ENCODE data around the gene PCCB. TPM values are rescaled to one million over a fixed set of nuclear protein-coding genes. Genes with fewer than 3 reads are reported as not detected.
"Not testable (repeated sequence)": the region's sequence is repeated elsewhere in the genome, so short reads cannot be mapped to it uniquely, and the experiment has no call there.

PCCB gene
- total RNA-seq (10 to 100 TPM; 40.6 to 41.7 TPM), polyA plus RNA-seq (33.0 TPM)

DNA sequence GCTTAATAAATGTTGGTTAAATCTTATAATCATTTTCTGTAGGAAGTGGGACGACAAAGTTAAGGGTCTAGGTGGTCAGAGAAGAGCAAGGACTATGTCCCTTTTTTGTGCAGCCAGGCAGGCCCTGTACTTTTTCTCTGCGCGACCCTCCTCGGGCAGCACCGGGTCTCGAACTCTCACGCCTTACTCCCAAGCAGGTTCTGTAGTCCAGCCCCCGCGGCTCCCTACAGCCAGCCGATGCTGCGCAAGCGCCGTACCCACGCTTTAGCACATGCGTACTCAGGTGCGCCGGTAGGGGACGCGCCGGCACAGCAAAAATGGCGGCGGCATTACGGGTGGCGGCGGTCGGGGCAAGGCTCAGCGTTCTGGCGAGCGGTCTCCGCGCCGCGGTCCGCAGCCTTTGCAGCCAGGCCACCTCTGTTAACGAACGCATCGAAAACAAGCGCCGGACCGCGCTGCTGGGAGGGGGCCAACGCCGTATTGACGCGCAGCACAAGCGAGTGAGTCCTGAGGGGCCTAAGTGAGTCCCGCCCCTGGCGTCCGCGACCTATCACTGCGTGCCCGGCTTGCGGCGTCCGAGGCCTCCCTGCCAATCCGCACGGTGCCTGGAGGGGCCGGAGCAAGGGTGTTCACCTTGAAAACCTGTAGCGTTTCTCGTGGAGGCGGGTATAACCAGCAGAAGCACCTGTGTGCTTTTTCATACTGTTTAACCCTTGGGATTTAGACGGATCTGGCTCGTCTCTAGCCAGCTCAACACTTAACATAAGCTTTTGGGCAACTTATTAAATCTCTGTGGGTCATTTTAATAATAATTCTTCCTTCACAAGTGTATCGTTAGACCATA lies at the start of gene PCCB:
Gene PCCB (plus strand): TSS at position 282 of the 844 bp plus-strand sequence. CDS start 36 bp downstream, at position 318.
- peak; percentile 82 to 96 (median 92) for DNase-seq
- Mint-ChIP-seq H3K4me1 (peaks cover 16 to 25% (median 21%) of the 10 kb centered on the region in 3 donors), H3K36me3 (peaks cover 0 to 5% (median 0%) of the 10 kb centered on the region in 3 donors), H3K4me3 (peak within 1 kb of the TSS; percentile 91 to 95 (median 93)), H3K27me3 (no peaks in the 10 kb centered on the region), H3K27ac (peak within 1 kb of the TSS; percentile 83 to 95 (median 93)), H3K9me3 (no peaks in the 10 kb centered on the region)
- ChIA-PET POLR2A (interaction anchor here (1.1 to 3.9 kb wide), 2 partner anchors 54 to 502 kb away, joined by 3 to 29 read pairs; partner anchors contain the start of genes MSL2 and STAG1), CTCF (interaction anchor here (0.6 to 4.0 kb wide), 6 partner anchors 17 to 502 kb away, joined by 3 to 20 read pairs (median 5); partner anchors contain the start of genes MSL2 and STAG1)
- H3K36me3 ChIP-seq (ENCODE audit: insufficient read depth, low read length) = no peaks in the 10 kb centered on the region
- no peaks in the 10 kb centered on the region for H3K27me3 ChIP-seq (ENCODE audit: insufficient read depth, low read length, poor library complexity, severe bottlenecking)
- peak within 1 kb of the TSS; percentile 72 for H3K27ac ChIP-seq (ENCODE audit: low read depth, low read length)
- peak within 1 kb of the TSS; percentile 87 for H3K4me3 ChIP-seq (ENCODE audit: low read length)
- peaks cover 15% of the 10 kb centered on the region for H3K4me1 ChIP-seq (ENCODE audit: insufficient read depth, low read length)
- H3K9me3 ChIP-seq (ENCODE audit: low read length) = no peaks in the 10 kb centered on the region

DNA sequence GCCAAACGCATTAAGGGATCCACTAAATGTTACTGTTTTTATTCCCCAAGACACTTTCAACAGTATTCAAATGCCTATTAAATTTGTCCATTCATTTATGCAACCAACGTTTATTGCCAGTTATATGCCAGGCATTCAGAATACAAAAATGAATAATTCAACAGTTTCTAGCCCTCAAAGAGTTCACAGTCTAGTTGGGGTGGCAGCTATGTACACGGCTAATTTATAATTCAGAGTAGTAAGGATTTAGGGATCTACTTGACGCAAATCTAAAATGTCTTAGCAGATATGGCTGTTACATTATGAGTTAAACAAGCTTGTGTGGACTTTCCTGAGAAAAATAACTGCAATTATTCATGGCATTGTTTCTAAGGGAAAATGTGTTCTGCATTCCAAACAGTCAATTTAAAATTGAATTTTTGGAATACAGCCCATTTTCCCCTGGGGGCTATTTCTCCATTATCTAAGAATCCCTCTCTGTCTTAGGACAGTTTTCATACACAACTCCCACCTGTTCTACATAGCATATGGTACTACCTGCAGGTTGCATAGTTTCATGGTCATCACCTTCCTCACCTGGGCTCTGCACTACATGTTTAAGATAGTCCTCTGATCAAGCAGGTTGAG lies 42.5 kb upstream of the PCCB start:
- Mint-ChIP-seq H3K9me3 (no peaks in the 10 kb centered on the region), H3K27ac (no peak overlapping the region), H3K27me3 (peaks cover 5 to 47% of the 10 kb centered on the region in 2 donors), H3K4me1 (no peaks in the 10 kb centered on the region), H3K36me3 (peaks cover 0 to 4% (median 0%) of the 10 kb centered on the region in 3 donors), H3K4me3 (no peak overlapping the region)
- ChIA-PET POLR2A (no interaction called here), CTCF (no interaction called here)
- no peak overlapping the region for H3K27ac ChIP-seq (ENCODE audit: low read depth, low read length)
- no peaks in the 10 kb centered on the region for H3K9me3 ChIP-seq (ENCODE audit: low read length)
- H3K4me3 ChIP-seq (ENCODE audit: low read length) = no peak overlapping the region
- no peaks in the 10 kb centered on the region for H3K27me3 ChIP-seq (ENCODE audit: insufficient read depth, low read length, poor library complexity, severe bottlenecking)
- no peaks in the 10 kb centered on the region for H3K4me1 ChIP-seq (ENCODE audit: insufficient read depth, low read length)
- no peaks in the 10 kb centered on the region for H3K36me3 ChIP-seq (ENCODE audit: insufficient read depth, low read length)
- DNase-seq = no peak

DNA sequence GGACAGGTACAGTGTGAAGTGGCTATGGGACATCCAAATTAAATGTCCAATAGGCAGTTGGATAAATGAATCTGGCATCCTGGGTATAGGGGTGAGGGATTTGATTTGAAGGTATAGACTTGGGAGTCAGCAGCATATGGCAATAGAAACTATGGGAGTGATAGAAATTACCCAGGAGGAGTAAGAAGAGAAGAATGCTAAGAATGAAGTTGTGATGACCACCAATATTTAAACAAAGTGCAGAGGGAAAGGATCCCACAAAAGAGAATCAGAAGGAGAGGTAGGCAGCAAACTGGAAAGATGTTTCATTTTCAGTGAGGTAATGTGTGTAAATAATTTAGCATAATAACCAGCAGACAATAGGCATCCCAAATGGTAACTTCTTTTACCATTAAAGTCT lies 40.2 kb upstream of the PCCB start:
- Histone ChIP-seq H3K4me1 (ENCODE audit: insufficient read depth, low read length) (no peaks in the 10 kb centered on the region), H3K4me3 (ENCODE audit: low read length) (no peak overlapping the region), H3K27ac (ENCODE audit: low read depth, low read length) (no peak overlapping the region), H3K9me3 (ENCODE audit: low read length) (no peaks in the 10 kb centered on the region), H3K36me3 (ENCODE audit: insufficient read depth, low read length) (no peaks in the 10 kb centered on the region), H3K27me3 (ENCODE audit: insufficient read depth, low read length, poor library complexity, severe bottlenecking) (no peaks in the 10 kb centered on the region)
- H3K36me3 Mint-ChIP-seq = peaks cover 0 to 4% (median 0%) of the 10 kb centered on the region in 3 donors
- no peaks in the 10 kb centered on the region for H3K4me1 Mint-ChIP-seq
- peaks cover 9 to 47% of the 10 kb centered on the region in 2 donors for H3K27me3 Mint-ChIP-seq
- ChIA-PET CTCF (no interaction called here), POLR2A (no interaction called here)
- H3K4me3 Mint-ChIP-seq = no peak overlapping the region
- H3K27ac Mint-ChIP-seq = no peak overlapping the region
- DNase-seq = no peak
- H3K9me3 Mint-ChIP-seq = no peaks in the 10 kb centered on the region

- H3K27ac ChIP-seq (ENCODE audit: low read depth, low read length) = no peak overlapping the region
- H3K9me3 Mint-ChIP-seq = no peaks in the 10 kb centered on the region
- H3K27ac Mint-ChIP-seq = no peak overlapping the region
- H3K27me3 ChIP-seq (ENCODE audit: insufficient read depth, low read length, poor library complexity, severe bottlenecking) = no peaks in the 10 kb centered on the region
- peaks cover 9 to 34% of the 10 kb centered on the region in 2 donors for H3K27me3 Mint-ChIP-seq
- H3K4me3 Mint-ChIP-seq = no peak overlapping the region
- H3K4me1 ChIP-seq (ENCODE audit: insufficient read depth, low read length) = no peaks in the 10 kb centered on the region
- H3K9me3 ChIP-seq (ENCODE audit: low read length) = no peaks in the 10 kb centered on the region
- no peaks in the 10 kb centered on the region for H3K4me1 Mint-ChIP-seq
- H3K4me3 ChIP-seq (ENCODE audit: low read length) = no peak overlapping the region
- CTCF ChIA-PET = no interaction called here
- DNase-seq = no peak
- H3K36me3 ChIP-seq (ENCODE audit: insufficient read depth, low read length) = no peaks in the 10 kb centered on the region
- peaks cover 0 to 4% (median 0%) of the 10 kb centered on the region in 3 donors for H3K36me3 Mint-ChIP-seq
- POLR2A ChIA-PET = no interaction called here
Observed at GRCh38 chr3:136211547-136211946, 38.6 kb upstream of the PCCB start.

DNA sequence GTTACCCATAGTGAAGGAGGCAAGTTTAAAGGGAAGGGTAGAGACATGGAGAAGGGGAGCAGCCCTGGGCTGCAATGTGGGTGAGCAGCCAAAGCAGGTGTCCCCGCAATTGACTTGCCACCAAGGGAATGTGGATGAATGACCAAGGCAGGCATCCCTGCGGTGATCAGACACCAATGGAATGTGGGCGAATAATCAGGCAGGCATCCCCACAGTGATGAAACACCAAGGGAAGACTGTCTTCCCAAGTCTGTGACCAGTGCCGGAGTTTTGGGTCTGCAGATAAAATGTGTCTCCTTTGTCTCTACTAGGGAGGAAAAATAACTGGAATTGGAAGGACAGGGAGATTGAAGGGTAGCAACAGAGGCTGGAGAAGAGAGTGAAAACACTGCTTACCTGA lies 27.4 kb upstream of the PCCB start:
- Mint-ChIP-seq H3K36me3 (peaks cover 0 to 13% (median 2%) of the 10 kb centered on the region in 3 donors), H3K27me3 (peaks cover 15 to 22% of the 10 kb centered on the region in 2 donors)
- H3K9me3 Mint-ChIP-seq; H3K4me1 ChIP-seq (ENCODE audit: insufficient read depth, low read length); H3K27ac ChIP-seq (ENCODE audit: low read depth, low read length); CTCF ChIA-PET; H3K4me3 ChIP-seq (ENCODE audit: low read length); H3K4me3 Mint-ChIP-seq; POLR2A ChIA-PET; H3K36me3 ChIP-seq (ENCODE audit: insufficient read depth, low read length); H3K27me3 ChIP-seq (ENCODE audit: insufficient read depth, low read length, poor library complexity, severe bottlenecking); H3K9me3 ChIP-seq (ENCODE audit: low read length); H3K4me1 Mint-ChIP-seq; H3K27ac Mint-ChIP-seq; DNase-seq: not testable (repeated sequence)

GRCh38 chr3:136232413-136232812 lies 17.7 kb upstream of the PCCB start:
- Histone ChIP-seq H3K9me3 (ENCODE audit: low read length) (no peaks in the 10 kb centered on the region), H3K4me1 (ENCODE audit: insufficient read depth, low read length) (no peaks in the 10 kb centered on the region), H3K27ac (ENCODE audit: low read depth, low read length) (no peak overlapping the region), H3K36me3 (ENCODE audit: insufficient read depth, low read length) (no peaks in the 10 kb centered on the region), H3K4me3 (ENCODE audit: low read length) (no peak overlapping the region), H3K27me3 (ENCODE audit: insufficient read depth, low read length, poor library complexity, severe bottlenecking) (peaks cover 4% of the 10 kb centered on the region)
- Mint-ChIP-seq H3K4me3 (no peak overlapping the region), H3K27ac (no peak overlapping the region), H3K27me3 (peaks cover 0 to 3% of the 10 kb centered on the region in 2 donors), H3K4me1 (no peaks in the 10 kb centered on the region), H3K9me3 (peaks cover 0 to 2% (median 0%) of the 10 kb centered on the region in 5 donors), H3K36me3 (no peaks in the 10 kb centered on the region)
- ChIA-PET CTCF (interaction anchor here (1.1 kb wide), 1 partner anchor 18 kb away, joined by 3 read pairs; no protein-coding TSS in a partner anchor), POLR2A (no interaction called here)
- DNase-seq = no peak

- no peak overlapping the region for H3K4me3 ChIP-seq (ENCODE audit: low read length)
- no peak overlapping the region for H3K4me3 Mint-ChIP-seq
- peaks cover 0 to 2% (median 0%) of the 10 kb centered on the region in 5 donors for H3K9me3 Mint-ChIP-seq
Observed at GRCh38 chr3:136235545-136235944, 14.6 kb upstream of the PCCB start.

GRCh38 chr3:136236109-136236508 lies 14.0 kb upstream of the PCCB start:
- no peak overlapping the region for H3K4me3 Mint-ChIP-seq
- H3K27ac ChIP-seq (ENCODE audit: low read depth, low read length) = no peak overlapping the region
- no peaks in the 10 kb centered on the region for H3K9me3 ChIP-seq (ENCODE audit: low read length)
- no peaks in the 10 kb centered on the region for H3K4me1 Mint-ChIP-seq
- no peak overlapping the region for H3K4me3 ChIP-seq (ENCODE audit: low read length)
- H3K27me3 ChIP-seq (ENCODE audit: insufficient read depth, low read length, poor library complexity, severe bottlenecking) = peaks cover 4% of the 10 kb centered on the region
- peaks cover 0 to under 1% (median 0%) of the 10 kb centered on the region in 5 donors for H3K9me3 Mint-ChIP-seq
- H3K36me3 Mint-ChIP-seq = no peaks in the 10 kb centered on the region
- no peak for DNase-seq
- POLR2A ChIA-PET = interaction anchor here (0.6 kb wide), 1 partner anchor 39 kb away, joined by 8 read pairs; no protein-coding TSS in a partner anchor
- CTCF ChIA-PET = interaction anchor here (1.1 kb wide), 1 partner anchor 11 kb away, joined by 3 read pairs; no protein-coding TSS in a partner anchor
- no peaks in the 10 kb centered on the region for H3K4me1 ChIP-seq (ENCODE audit: insufficient read depth, low read length)
- no peaks in the 10 kb centered on the region for H3K36me3 ChIP-seq (ENCODE audit: insufficient read depth, low read length)
- peaks cover 4% of the 10 kb centered on the region in 2 donors for H3K27me3 Mint-ChIP-seq
- no peak overlapping the region for H3K27ac Mint-ChIP-seq

More at GRCh38 chr3:136235545-136235944, 14.6 kb upstream of the PCCB start:
- Histone ChIP-seq H3K9me3 (ENCODE audit: low read length) (no peaks in the 10 kb centered on the region), H3K4me1 (ENCODE audit: insufficient read depth, low read length) (no peaks in the 10 kb centered on the region), H3K36me3 (ENCODE audit: insufficient read depth, low read length) (no peaks in the 10 kb centered on the region), H3K27me3 (ENCODE audit: insufficient read depth, low read length, poor library complexity, severe bottlenecking) (peaks cover 4% of the 10 kb centered on the region), H3K27ac (ENCODE audit: low read depth, low read length) (no peak overlapping the region)
- ChIA-PET POLR2A (interaction anchor here (0.6 kb wide), 1 partner anchor 38 kb away, joined by 8 read pairs; no protein-coding TSS in a partner anchor), CTCF (interaction anchor here (1.1 kb wide), 1 partner anchor 12 kb away, joined by 3 read pairs; no protein-coding TSS in a partner anchor)
- Mint-ChIP-seq H3K27ac (no peak overlapping the region), H3K4me1 (no peaks in the 10 kb centered on the region), H3K36me3 (no peaks in the 10 kb centered on the region), H3K27me3 (peaks cover 3 to 4% of the 10 kb centered on the region in 2 donors)
- no peak for DNase-seq
